ENCODE measurements around the gene PSMC2.
"Not testable (repeated sequence)": the region's sequence is repeated elsewhere in the genome, so short reads cannot be mapped to it uniquely, and the experiment has no call there.

Gene PSMC2

GRCh38 chr7:103373866-103374643 is 26.6 kb downstream of the PSMC2 start:
- no peak for DNase-seq (ENCODE audit: extremely low read depth in 1 of 2, low read depth in 1 of 2)

GRCh38 chr7:103379270-103379975 is 32.0 kb downstream of the PSMC2 start:
- no peak for DNase-seq (ENCODE audit: extremely low read depth in 1 of 2, low read depth in 1 of 2)

GRCh38 chr7:103380395-103381191 is 33.1 kb downstream of the PSMC2 start:
- DNase-seq (ENCODE audit: extremely low read depth in 1 of 2, low read depth in 1 of 2) = no peak

- DNase-seq (ENCODE audit: extremely low read depth in 1 of 2, low read depth in 1 of 2) = no peak
These were observed 34.0 kb downstream of the PSMC2 start for GRCh38 chr7:103381280-103382031.

GRCh38 chr7:103382032-103382402 is 34.6 kb downstream of the PSMC2 start:
- DNase-seq (ENCODE audit: extremely low read depth in 1 of 2, low read depth in 1 of 2) = no peak

GRCh38 chr7:103387242-103387641 is 39.8 kb downstream of the PSMC2 start:
- no peak for DNase-seq (ENCODE audit: extremely low read depth in 1 of 2, low read depth in 1 of 2)

- DNase-seq (ENCODE audit: extremely low read depth in 1 of 2, low read depth in 1 of 2) = no peak
These were observed 41.2 kb downstream of the PSMC2 start for GRCh38 chr7:103388469-103389140.

GRCh38 chr7:103389263-103389662 is 41.8 kb downstream of the PSMC2 start:
- no peak for DNase-seq (ENCODE audit: extremely low read depth in 1 of 2, low read depth in 1 of 2)

GRCh38 chr7:103391150-103391549 is 43.7 kb downstream of the PSMC2 start:
- no peak for DNase-seq (ENCODE audit: extremely low read depth in 1 of 2, low read depth in 1 of 2)

GRCh38 chr7:103391976-103392375 is 44.5 kb downstream of the PSMC2 start:
- DNase-seq (ENCODE audit: extremely low read depth in 1 of 2, low read depth in 1 of 2) = no peak

- no peak for DNase-seq (ENCODE audit: extremely low read depth in 1 of 2, low read depth in 1 of 2)
These were observed 47.1 kb downstream of the PSMC2 start for GRCh38 chr7:103394566-103394965.

GRCh38 chr7:103395071-103395470 is 47.6 kb downstream of the PSMC2 start:
- no peak for DNase-seq (ENCODE audit: extremely low read depth in 1 of 2, low read depth in 1 of 2)

- DNase-seq (ENCODE audit: extremely low read depth in 1 of 2, low read depth in 1 of 2) = no peak
These were observed 49.0 kb downstream of the PSMC2 start for GRCh38 chr7:103396471-103396870.

GRCh38 chr7:103398483-103399127 is 51.2 kb downstream of the PSMC2 start:
- DNase-seq (ENCODE audit: extremely low read depth in 1 of 2, low read depth in 1 of 2) = no peak

GRCh38 chr7:103399687-103400086 is 52.2 kb downstream of the PSMC2 start:
- DNase-seq (ENCODE audit: extremely low read depth in 1 of 2, low read depth in 1 of 2) = not testable (repeated sequence)

GRCh38 chr7:103405789-103406613 is 58.6 kb downstream of the PSMC2 start:
- not testable (repeated sequence) for DNase-seq (ENCODE audit: extremely low read depth in 1 of 2, low read depth in 1 of 2)

GRCh38 chr7:103412151-103412550 is 64.7 kb downstream of the PSMC2 start:
- DNase-seq (ENCODE audit: extremely low read depth in 1 of 2, low read depth in 1 of 2) = no peak

- no peak for DNase-seq (ENCODE audit: extremely low read depth in 1 of 2, low read depth in 1 of 2)
These were observed 66.0 kb downstream of the PSMC2 start for GRCh38 chr7:103413407-103413806.

GRCh38 chr7:103418241-103418640 is 70.8 kb downstream of the PSMC2 start:
- DNase-seq (ENCODE audit: extremely low read depth in 1 of 2, low read depth in 1 of 2) = no peak
